DMS114 treated with DMSO at 0.1 percent for 48 hours (cell line): ENCODE data around the gene UBXN2A.

Experiments used
- DNase-seq: peaks from one replicate; lab custom pipeline; 2025; ENCODE audit not compliant: unreplicated experiment; lab: John Stamatoyannopoulos, UW

UBXN2A gene

GRCh38 chr2:23939987-23940717, at the start of gene UBXN2A:
TSS of gene UBXN2A (plus strand) at chr2:23940463. CDS start at chr2:23958315, 17,852 bp downstream.
- peak; percentile 61 for DNase-seq

GRCh38 chr2:23900133-23900532, 40.1 kb upstream of the UBXN2A start:
- DNase-seq: no peak

GRCh38 chr2:23900541-23901322, 39.5 kb upstream of the UBXN2A start:
- no peak for DNase-seq

GRCh38 chr2:23901966-23902846, 38.1 kb upstream of the UBXN2A start:
- DNase-seq: no peak

GRCh38 chr2:23903034-23903433, 37.2 kb upstream of the UBXN2A start:
- DNase-seq: no peak

- no peak for DNase-seq
Measured at GRCh38 chr2:23904215-23904614, 36.0 kb upstream of the UBXN2A start.

- DNase-seq: no peak
Measured at GRCh38 chr2:23904692-23905091, 35.6 kb upstream of the UBXN2A start.

- DNase-seq: no peak
Measured at GRCh38 chr2:23905155-23905554, 35.1 kb upstream of the UBXN2A start.

GRCh38 chr2:23912054-23912453, 28.2 kb upstream of the UBXN2A start:
- DNase-seq: no peak

GRCh38 chr2:23915327-23915726, 24.9 kb upstream of the UBXN2A start:
- DNase-seq: no peak

GRCh38 chr2:23916727-23917405, 23.4 kb upstream of the UBXN2A start:
- no peak for DNase-seq

- DNase-seq: no peak
Measured at GRCh38 chr2:23918837-23919489, 21.3 kb upstream of the UBXN2A start.

- DNase-seq: no peak
Measured at GRCh38 chr2:23924589-23925359, 15.5 kb upstream of the UBXN2A start.

GRCh38 chr2:23925702-23926289, 14.5 kb upstream of the UBXN2A start:
- DNase-seq: no peak

GRCh38 chr2:23926290-23926749, 13.9 kb upstream of the UBXN2A start:
- DNase-seq: no peak

- peak; percentile 85 for DNase-seq
Measured at GRCh38 chr2:23926750-23927571, 13.3 kb upstream of the UBXN2A start, which contains the start of gene ATAD2B. TSS of gene ATAD2B (minus strand) at chr2:23927123. CDS start at chr2:23926770, 353 bp downstream.

GRCh38 chr2:23934259-23934658, 6.0 kb upstream of the UBXN2A start:
- DNase-seq: no peak
